ENCODE results near the gene IFT122.

- TF ChIP-seq CTCF (IDR thresholded peaks at IDR 0.05), result no peak
- TF ChIP-seq POLR2A (IDR thresholded peaks at IDR 0.05), result no peak
Observed at GRCh38 chr3:129549006-129549800, 109.2 kb downstream of the IFT122 start.

Data from upper lobe of left lung (tissue), 4 donors.